ENCODE results near the gene CSTB.

Gene CSTB

DNA sequence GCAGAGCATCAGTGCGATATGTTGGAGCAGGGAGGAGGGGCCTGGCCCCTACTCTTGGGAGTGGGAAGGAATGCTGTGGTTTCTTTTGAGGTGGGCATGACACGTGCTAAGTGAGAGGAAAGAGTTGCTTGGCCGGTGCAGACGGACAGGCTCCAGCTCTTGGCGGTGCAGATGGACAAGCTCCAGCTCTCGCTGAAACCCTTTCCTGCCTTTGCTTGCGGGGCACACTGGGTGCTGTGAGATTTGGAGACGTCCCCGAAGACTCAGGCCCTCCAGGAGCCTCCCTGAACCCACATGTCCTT is 41.2 kb downstream of the CSTB start:
- no peak overlapping the region for H3K14ac ChIP-seq (ENCODE audit: low read length)
- H2BK12ac ChIP-seq (ENCODE audit: low read length) = no peak overlapping the region
- no peak for DNase-seq
- no peak overlapping the region for H2BK120ac ChIP-seq (ENCODE audit: insufficient read depth, low read length, poor library complexity)
- H2AFZ ChIP-seq (ENCODE audit: insufficient read depth, low read length, poor library complexity) = no peak overlapping the region
- H4K12ac ChIP-seq (ENCODE audit: low read depth, low read length) = no peak overlapping the region
- no peak overlapping the region for H3K9ac ChIP-seq (ENCODE audit: low read length)
- no peak overlapping the region for H3K4me2 ChIP-seq (ENCODE audit: low read length)
- no peak overlapping the region for H2BK5ac ChIP-seq (ENCODE audit: low read depth, low read length, poor library complexity)
- no peak overlapping the region for H2AK5ac ChIP-seq (ENCODE audit: low read length)
- no peaks in the 10 kb centered on the region for H3K79me1 ChIP-seq (ENCODE audit: low read length)
- no peaks in the 10 kb centered on the region for H3K27me3 ChIP-seq (ENCODE audit: insufficient read depth, low read length)
- no peak overlapping the region for H3K4me3 ChIP-seq (ENCODE audit: low read depth, low read length)
- no CpG with 5 or more reads among the region's 9 CpGs for WGBS (ENCODE audit: extremely low coverage, insufficient coverage, insufficient read length)
- H4K91ac ChIP-seq (ENCODE audit: low read depth, low read length) = no peak overlapping the region
- H3K18ac ChIP-seq (ENCODE audit: low read length) = no peak overlapping the region
- H3K36me3 ChIP-seq (ENCODE audit: control insufficient read depth in 1 of 2, insufficient read depth in 2 of 2, low read length in 2 of 2) = peaks cover 14 to 16% of the 10 kb centered on the region in 2 experiments
- peaks cover 0 to 4% of the 10 kb centered on the region in 2 experiments for H3K4me1 ChIP-seq (ENCODE audit: control insufficient read depth in 1 of 2, insufficient read depth in 2 of 2, low read length in 2 of 2)
- H3K27ac ChIP-seq (ENCODE audit: low read depth, low read length) = no peak overlapping the region
- H3K79me2 ChIP-seq (ENCODE audit: control insufficient read depth, insufficient read depth, low read length, poor library complexity) = no peaks in the 10 kb centered on the region
- H4K8ac ChIP-seq (ENCODE audit: low read depth, low read length) = no peak overlapping the region
- no peak overlapping the region for H3K4ac ChIP-seq (ENCODE audit: low read depth, low read length)
- no peak overlapping the region for H3K23ac ChIP-seq (ENCODE audit: low read length)
- peaks cover 4% of the 10 kb centered on the region for H3K9me3 ChIP-seq (ENCODE audit: insufficient read depth, low read depth, low read length)

DNA sequence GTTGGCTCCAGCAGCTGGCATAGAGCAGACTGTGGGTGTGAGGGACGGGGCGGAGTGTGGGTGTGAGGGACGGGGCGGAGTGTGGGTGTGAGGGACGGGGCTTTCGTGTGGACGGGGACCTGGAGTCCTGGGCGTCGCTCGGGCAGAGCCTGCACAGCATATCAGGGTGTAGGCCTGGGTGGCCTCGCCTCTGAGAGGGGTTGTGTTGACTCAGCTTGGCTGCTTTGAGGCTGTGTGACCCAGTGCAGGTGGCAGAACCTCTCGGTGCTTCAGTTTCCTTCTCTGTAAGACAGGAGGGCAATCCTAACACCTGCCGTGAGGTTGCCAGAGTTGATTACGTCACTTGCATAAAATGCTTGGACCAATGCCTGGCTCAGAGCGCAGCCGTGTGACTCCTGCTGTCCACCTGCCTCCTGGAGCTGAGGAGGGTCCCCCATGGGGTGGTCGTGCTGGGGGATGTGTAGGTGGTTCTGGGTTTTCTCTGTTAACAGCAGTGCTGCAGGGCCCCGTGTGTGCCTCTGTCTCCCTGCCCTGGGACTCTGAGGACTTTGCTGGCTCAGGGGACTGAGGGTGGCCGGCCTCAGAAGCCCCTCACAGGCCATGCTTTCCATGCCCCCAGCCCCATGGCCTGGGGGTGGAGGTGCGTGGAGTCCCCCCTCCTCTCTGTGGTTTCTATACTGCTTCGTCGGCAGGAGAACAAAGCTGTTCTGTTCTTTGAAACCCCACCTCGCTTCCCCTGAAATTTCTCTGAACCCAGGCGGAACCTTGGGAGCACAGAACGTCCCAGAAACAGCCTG is 41.8 kb downstream of the CSTB start:
- DNase-seq = peak in 1 of 2 donors; percentile 32
- Histone ChIP-seq H3K36me3 (ENCODE audit: control insufficient read depth in 1 of 2, insufficient read depth in 2 of 2, low read length in 2 of 2) (peaks cover 14 to 16% of the 10 kb centered on the region in 2 experiments), H3K14ac (ENCODE audit: low read length) (no peak overlapping the region)

DNA sequence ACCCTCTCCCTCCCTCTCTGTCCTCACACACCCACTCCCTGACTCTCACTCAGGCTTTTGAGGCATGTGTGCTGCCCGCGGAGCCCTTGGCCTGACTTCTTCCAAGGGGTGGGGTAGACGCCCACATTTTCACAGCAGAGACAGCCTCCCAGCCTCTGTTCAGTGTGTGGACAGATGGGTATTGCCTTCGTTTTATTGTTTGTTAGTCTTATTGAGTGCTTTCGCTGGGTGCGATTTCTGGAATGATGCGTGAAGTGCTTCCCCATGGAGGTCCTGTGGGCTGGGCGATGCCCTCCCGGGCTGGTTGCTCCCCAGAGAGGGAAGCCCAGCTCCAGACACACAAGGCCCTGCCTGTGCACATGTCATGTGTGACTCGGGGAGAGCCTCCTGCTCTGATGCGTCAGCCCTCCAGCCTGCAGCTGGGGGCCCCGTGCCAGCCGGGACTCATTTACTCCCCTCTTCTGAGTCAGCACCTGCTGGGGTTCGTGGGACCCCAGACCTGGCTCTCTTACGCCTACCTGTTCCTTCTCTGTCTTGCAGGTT is 42.5 kb downstream of the CSTB start:
- Histone ChIP-seq H2BK120ac (ENCODE audit: insufficient read depth, low read length, poor library complexity) (no peak overlapping the region), H4K91ac (ENCODE audit: low read depth, low read length) (no peak overlapping the region), H3K27me3 (ENCODE audit: insufficient read depth, low read length) (no peaks in the 10 kb centered on the region), H3K9me3 (ENCODE audit: insufficient read depth, low read depth, low read length) (peaks cover 4% of the 10 kb centered on the region), H3K27ac (ENCODE audit: low read depth, low read length) (no peak overlapping the region), H2AK5ac (ENCODE audit: low read length) (no peak overlapping the region), H3K18ac (ENCODE audit: low read length) (no peak overlapping the region), H2AFZ (ENCODE audit: insufficient read depth, low read length, poor library complexity) (no peak overlapping the region), H3K79me1 (ENCODE audit: low read length) (peaks cover 8% of the 10 kb centered on the region), H3K79me2 (ENCODE audit: control insufficient read depth, insufficient read depth, low read length, poor library complexity) (peaks cover 6% of the 10 kb centered on the region), H4K12ac (ENCODE audit: low read depth, low read length) (no peak overlapping the region), H2BK5ac (ENCODE audit: low read depth, low read length, poor library complexity) (no peak overlapping the region), H3K4me3 (ENCODE audit: low read depth, low read length) (no peak overlapping the region), H2BK12ac (ENCODE audit: low read length) (no peak overlapping the region), H3K4me1 (ENCODE audit: control insufficient read depth in 1 of 2, insufficient read depth in 2 of 2, low read length in 2 of 2) (peaks cover 5 to 10% of the 10 kb centered on the region in 2 experiments), H3K9ac (ENCODE audit: low read length) (no peak overlapping the region), H3K4me2 (ENCODE audit: low read length) (no peak overlapping the region), H3K4ac (ENCODE audit: low read depth, low read length) (no peak overlapping the region), H3K14ac (ENCODE audit: low read length) (no peak overlapping the region), H3K23ac (ENCODE audit: low read length) (no peak overlapping the region), H4K8ac (ENCODE audit: low read depth, low read length) (no peak overlapping the region), H3K36me3 (ENCODE audit: control insufficient read depth in 1 of 2, insufficient read depth in 2 of 2, low read length in 2 of 2) (peaks cover 14 to 16% of the 10 kb centered on the region in 2 experiments)
- no CpG with 5 or more reads among the region's 15 CpGs for WGBS (ENCODE audit: extremely low coverage, insufficient coverage, insufficient read length)
- DNase-seq = peak in 1 of 2 donors; percentile 20

More for the DNA sequence above, 41.8 kb downstream of the CSTB start:
- H3K9ac ChIP-seq (ENCODE audit: low read length) = no peak overlapping the region
- no peak overlapping the region for H2BK120ac ChIP-seq (ENCODE audit: insufficient read depth, low read length, poor library complexity)
- no peak overlapping the region for H3K4me3 ChIP-seq (ENCODE audit: low read depth, low read length)
- peaks cover 2% of the 10 kb centered on the region for H3K79me2 ChIP-seq (ENCODE audit: control insufficient read depth, insufficient read depth, low read length, poor library complexity)
- no peak overlapping the region for H3K27ac ChIP-seq (ENCODE audit: low read depth, low read length)
- no peak overlapping the region for H3K18ac ChIP-seq (ENCODE audit: low read length)
- no peak overlapping the region for H4K12ac ChIP-seq (ENCODE audit: low read depth, low read length)
- peaks cover 4% of the 10 kb centered on the region for H3K9me3 ChIP-seq (ENCODE audit: insufficient read depth, low read depth, low read length)
- H3K4me2 ChIP-seq (ENCODE audit: low read length) = no peak overlapping the region
- no peak overlapping the region for H3K23ac ChIP-seq (ENCODE audit: low read length)
- no peak overlapping the region for H2BK12ac ChIP-seq (ENCODE audit: low read length)
- H2AFZ ChIP-seq (ENCODE audit: insufficient read depth, low read length, poor library complexity) = no peak overlapping the region
- no peak overlapping the region for H3K4ac ChIP-seq (ENCODE audit: low read depth, low read length)
- H2BK5ac ChIP-seq (ENCODE audit: low read depth, low read length, poor library complexity) = no peak overlapping the region
- no peak overlapping the region for H4K91ac ChIP-seq (ENCODE audit: low read depth, low read length)
- H3K27me3 ChIP-seq (ENCODE audit: insufficient read depth, low read length) = no peaks in the 10 kb centered on the region
- WGBS (ENCODE audit: extremely low coverage, insufficient coverage, insufficient read length) = no CpG with 5 or more reads among the region's 25 CpGs
- H2AK5ac ChIP-seq (ENCODE audit: low read length) = no peak overlapping the region
- H4K8ac ChIP-seq (ENCODE audit: low read depth, low read length) = no peak overlapping the region
- H3K79me1 ChIP-seq (ENCODE audit: low read length) = peaks cover 1% of the 10 kb centered on the region
- H3K4me1 ChIP-seq (ENCODE audit: control insufficient read depth in 1 of 2, insufficient read depth in 2 of 2, low read length in 2 of 2) = peaks cover 2 to 7% of the 10 kb centered on the region in 2 experiments

DNA sequence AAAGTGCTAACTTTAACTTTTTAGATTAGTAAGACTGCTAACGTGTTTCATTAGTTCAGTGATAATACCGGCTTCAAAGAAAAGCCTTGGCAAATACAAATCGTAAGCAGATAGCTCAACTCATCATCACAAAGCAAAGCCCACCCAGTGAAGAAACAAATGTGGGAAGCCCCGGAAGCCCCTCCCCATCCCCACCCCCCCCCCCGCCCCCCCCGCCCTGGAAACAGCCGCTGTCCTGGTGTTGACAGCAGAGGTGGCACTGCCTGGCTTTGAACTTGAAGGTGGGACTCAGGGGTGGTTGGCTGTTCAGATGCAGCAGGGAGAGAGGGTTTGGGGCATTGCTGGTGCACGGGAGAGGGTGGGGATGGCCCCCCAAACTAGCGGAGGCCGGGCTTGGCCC is 43.0 kb downstream of the CSTB start:
- Histone ChIP-seq H2AK5ac (ENCODE audit: low read length) (no peak overlapping the region), H2AFZ (ENCODE audit: insufficient read depth, low read length, poor library complexity) (no peak overlapping the region), H3K79me2 (ENCODE audit: control insufficient read depth, insufficient read depth, low read length, poor library complexity) (peaks cover 6% of the 10 kb centered on the region), H3K23ac (ENCODE audit: low read length) (no peak overlapping the region), H3K27me3 (ENCODE audit: insufficient read depth, low read length) (no peaks in the 10 kb centered on the region), H2BK120ac (ENCODE audit: insufficient read depth, low read length, poor library complexity) (no peak overlapping the region), H3K4me1 (ENCODE audit: control insufficient read depth in 1 of 2, insufficient read depth in 2 of 2, low read length in 2 of 2) (peaks cover 9 to 14% of the 10 kb centered on the region in 2 experiments), H3K36me3 (ENCODE audit: control insufficient read depth in 1 of 2, insufficient read depth in 2 of 2, low read length in 2 of 2) (peaks cover 12 to 14% of the 10 kb centered on the region in 2 experiments), H2BK12ac (ENCODE audit: low read length) (no peak overlapping the region), H3K18ac (ENCODE audit: low read length) (no peak overlapping the region), H3K27ac (ENCODE audit: low read depth, low read length) (no peak overlapping the region), H3K79me1 (ENCODE audit: low read length) (peaks cover 13% of the 10 kb centered on the region), H3K4me3 (ENCODE audit: low read depth, low read length) (no peak overlapping the region), H3K4me2 (ENCODE audit: low read length) (no peak overlapping the region), H3K14ac (ENCODE audit: low read length) (no peak overlapping the region), H4K91ac (ENCODE audit: low read depth, low read length) (no peak overlapping the region), H3K9ac (ENCODE audit: low read length) (no peak overlapping the region), H4K8ac (ENCODE audit: low read depth, low read length) (no peak overlapping the region), H3K4ac (ENCODE audit: low read depth, low read length) (no peak overlapping the region), H2BK5ac (ENCODE audit: low read depth, low read length, poor library complexity) (no peak overlapping the region), H4K12ac (ENCODE audit: low read depth, low read length) (no peak overlapping the region), H3K9me3 (ENCODE audit: insufficient read depth, low read depth, low read length) (peaks cover 4% of the 10 kb centered on the region)
- no CpG with 5 or more reads among the region's 10 CpGs for WGBS (ENCODE audit: extremely low coverage, insufficient coverage, insufficient read length)
- DNase-seq = no peak

Measured in trophoblast cell (in vitro differentiated cells and primary cell).